Epithelial cell of prostate (primary cell): ENCODE measurements around the gene GINS2.

Experiments used
- DNase-seq: peaks from one replicate; pipeline ENCODE4 v3.0.0-alpha.2; 2011; ENCODE audit warnings: low read depth, low spot score
- H3K27ac ChIP-seq: fragments of 450-650 bp; 2 replicates; pipeline ENCODE4 v1.5.1; 2017; ENCODE audit warnings: mild to moderate bottlenecking

The GINS2 gene

DNA sequence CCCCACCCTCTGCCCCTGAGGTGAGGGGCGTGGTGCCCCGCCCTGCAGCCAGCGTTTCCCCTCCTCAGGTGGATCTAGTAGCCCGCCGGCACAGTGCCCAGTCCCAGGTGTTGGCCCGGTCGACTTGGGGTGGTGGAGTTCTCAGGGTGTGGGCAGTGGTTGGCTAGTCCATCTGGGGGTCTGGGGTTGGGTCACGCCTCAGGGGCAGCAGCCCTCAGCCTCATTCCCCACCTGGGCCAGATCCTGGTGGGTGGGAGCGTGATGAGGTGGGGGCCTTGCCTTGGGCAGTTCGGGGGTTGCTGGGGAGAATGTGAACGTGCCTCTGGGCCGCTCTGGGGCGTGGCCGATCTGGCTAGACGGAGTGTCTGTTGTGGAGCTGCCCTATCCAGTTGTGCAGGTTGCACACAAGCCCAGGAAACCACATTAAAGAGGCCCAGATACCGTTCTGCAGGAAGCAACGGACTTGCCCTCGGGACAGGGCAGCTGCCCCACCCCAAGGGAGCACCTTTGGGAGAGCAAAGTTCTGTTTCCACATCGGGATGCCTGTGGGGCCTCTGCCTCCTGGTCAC, 43.6 kb downstream of the GINS2 start:
- H3K27ac ChIP-seq, result no peak overlapping the region
- DNase-seq, result peak; percentile 65

DNA sequence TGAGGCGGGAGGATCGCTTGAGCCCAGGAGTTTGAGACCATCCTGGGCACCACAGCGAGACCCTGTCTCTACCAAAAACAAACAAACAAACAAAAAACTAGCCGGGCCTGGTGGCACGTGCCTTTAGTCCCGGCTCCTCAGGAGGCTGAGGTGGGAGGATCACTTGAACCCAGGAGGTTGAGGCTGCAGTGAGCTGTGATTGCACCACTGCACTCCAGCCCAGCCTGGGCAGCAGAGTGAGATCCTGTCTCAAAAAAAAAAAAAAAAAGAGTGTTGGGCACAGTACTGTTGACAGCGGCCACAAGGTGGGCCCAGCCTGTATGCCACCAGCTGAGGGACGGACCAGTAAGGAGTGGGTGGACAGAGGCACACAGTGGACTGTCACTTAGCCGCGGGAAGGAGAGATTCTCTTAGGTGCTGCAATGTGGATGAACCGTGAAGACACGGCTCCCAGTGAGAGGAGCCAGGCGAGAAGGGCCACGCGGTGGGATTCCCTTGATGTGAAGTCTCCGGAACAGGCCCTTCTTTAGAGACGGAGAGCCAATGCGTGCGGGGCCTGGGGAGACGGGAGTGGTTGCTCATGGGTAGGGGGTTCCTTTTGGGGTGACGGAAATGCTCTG, 44.6 kb downstream of the GINS2 start:
- no peak for DNase-seq
- no peak overlapping the region for H3K27ac ChIP-seq

- DNase-seq, result no peak
- H3K27ac ChIP-seq, result no peak overlapping the region
Observed at GRCh38 chr16:85643631-85644030, 45.1 kb downstream of the GINS2 start.

DNA sequence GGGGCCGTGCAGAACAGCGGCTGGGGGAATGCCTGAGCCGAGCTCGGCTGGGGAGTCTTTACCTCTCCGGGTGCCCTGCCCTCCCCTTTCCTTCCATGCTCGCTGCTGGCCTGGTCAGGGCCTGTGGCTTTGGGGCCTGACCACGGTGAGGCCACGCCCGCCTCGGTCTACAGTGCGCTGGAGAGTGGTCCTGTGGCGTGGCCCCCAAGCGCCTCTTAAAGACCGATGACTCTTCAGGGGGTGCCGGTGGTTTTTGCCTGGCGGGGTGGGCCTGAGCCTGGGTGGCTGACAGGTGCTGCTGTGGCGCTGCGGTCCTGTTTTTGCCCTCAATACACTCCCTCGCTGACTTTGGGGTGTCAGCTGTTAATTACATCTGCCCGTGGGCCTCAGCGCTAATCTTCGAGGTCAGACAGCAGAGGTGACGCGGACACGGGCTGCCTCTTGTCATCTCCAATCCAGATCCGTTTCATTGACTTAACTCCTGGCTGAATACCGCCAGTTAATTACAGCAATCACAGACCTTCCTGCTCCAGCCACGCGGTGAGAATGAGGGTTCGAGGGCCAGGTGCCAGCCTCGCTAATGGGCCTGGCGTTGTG, 45.9 kb downstream of the GINS2 start:
- no peak for DNase-seq
- no peak overlapping the region for H3K27ac ChIP-seq

- no peak for DNase-seq
- no peak overlapping the region for H3K27ac ChIP-seq
Observed at GRCh38 chr16:85641776-85642176, 47.0 kb downstream of the GINS2 start.

GRCh38 chr16:85641305-85641704, 47.4 kb downstream of the GINS2 start:
- H3K27ac ChIP-seq, result no peak overlapping the region
- DNase-seq, result no peak

- no peak for DNase-seq
- no peak overlapping the region for H3K27ac ChIP-seq
Observed at GRCh38 chr16:85640585-85640984, 48.2 kb downstream of the GINS2 start.

DNA sequence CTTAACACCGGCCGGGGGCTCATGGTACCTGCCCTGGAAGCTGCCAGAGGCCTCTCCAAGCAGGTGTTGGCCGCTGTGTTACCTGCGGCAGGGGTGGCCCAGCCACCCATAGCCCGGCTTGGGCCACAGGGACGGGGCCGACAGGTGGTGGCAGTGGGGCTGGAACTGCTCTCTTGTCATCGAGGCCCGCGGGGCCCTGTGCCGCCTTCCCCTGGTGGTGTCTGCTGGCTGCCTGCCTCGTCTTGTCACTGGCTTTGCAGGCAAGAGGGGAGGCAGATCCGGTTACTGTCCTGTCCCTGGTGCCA, 48.5 kb downstream of the GINS2 start:
- no peak for DNase-seq

DNA sequence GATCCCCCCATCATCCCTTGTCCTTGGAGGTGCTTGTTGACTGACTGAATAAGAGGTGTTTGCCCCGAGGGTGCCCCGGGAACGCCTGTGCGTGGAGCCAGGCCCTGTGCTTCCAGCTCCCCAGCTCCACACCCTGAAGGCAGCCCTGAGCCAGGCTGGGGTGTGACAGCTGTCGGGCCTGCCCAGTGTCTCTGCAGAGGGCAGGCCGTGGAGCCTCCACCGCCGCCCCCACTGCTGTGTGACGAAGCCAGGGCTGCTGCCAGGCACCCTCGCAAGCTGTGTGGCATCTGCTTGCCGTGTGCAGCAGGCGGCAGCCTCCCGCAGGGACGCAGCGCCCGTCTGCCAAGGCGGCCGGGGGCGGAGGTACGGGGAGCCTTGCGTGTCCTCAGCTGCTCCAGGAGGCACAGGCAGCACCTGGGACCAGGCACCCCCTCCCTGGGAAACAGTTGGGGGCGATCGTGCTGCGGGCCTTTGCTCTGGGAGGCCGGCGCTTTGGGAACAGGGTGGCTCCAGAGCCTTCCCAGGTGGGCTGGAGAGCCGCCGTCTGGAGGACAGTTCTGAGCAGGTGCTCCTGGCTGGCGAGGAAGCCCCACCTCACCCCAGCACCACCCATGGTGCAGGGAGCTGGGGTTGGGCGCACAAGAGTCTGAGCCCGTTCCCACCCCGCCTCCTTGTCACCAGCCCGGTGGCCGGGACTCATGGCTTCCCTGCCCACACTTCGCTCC, 49.1 kb downstream of the GINS2 start:
- H3K27ac ChIP-seq, result no peak overlapping the region
- no peak for DNase-seq

More for the DNA sequence above, 48.5 kb downstream of the GINS2 start:
- no peak overlapping the region for H3K27ac ChIP-seq

- no peak overlapping the region for H3K27ac ChIP-seq
- no peak for DNase-seq
Observed at GRCh38 chr16:85638695-85639409, 49.9 kb downstream of the GINS2 start.

GRCh38 chr16:85637808-85638647, 50.7 kb downstream of the GINS2 start:
- no peak for DNase-seq
- no peak overlapping the region for H3K27ac ChIP-seq

DNA sequence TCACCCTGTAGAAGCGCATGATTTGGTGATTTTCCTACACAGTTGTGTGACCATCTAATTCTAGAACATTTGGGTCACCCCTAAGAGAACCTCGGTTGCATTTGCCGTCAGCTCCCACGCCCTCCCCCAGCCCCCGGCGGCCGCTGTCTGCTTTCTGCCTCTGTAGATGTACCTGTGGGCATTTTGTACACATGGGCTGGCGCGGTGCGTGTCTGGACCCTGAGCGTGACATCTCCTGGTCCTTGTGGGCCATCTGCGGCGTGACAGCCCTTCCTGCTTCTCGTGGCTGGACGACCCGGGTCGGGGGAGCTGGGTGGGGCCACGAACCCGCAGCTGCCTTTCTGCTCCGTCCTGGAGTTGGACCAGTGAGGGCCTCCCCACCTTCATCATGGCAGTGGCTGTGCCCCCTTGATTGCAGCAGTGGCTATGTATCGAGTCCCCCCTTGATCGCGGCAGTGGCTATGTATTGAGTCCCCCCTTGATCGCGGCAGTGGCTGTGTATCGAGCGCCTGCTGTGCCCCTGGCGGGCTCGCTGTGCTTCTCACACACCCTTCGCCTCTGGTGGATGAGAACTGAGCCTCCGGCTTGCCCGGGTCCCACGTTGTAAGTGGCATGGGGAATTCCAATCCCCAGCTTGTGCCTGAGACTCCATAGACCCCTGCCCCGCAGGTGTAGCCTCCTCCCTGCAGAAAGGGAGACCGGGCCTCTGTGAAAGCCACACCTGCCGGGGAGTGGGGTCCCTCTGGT, 51.5 kb downstream of the GINS2 start:
- no peak for DNase-seq
- H3K27ac ChIP-seq, result no peak overlapping the region

DNA sequence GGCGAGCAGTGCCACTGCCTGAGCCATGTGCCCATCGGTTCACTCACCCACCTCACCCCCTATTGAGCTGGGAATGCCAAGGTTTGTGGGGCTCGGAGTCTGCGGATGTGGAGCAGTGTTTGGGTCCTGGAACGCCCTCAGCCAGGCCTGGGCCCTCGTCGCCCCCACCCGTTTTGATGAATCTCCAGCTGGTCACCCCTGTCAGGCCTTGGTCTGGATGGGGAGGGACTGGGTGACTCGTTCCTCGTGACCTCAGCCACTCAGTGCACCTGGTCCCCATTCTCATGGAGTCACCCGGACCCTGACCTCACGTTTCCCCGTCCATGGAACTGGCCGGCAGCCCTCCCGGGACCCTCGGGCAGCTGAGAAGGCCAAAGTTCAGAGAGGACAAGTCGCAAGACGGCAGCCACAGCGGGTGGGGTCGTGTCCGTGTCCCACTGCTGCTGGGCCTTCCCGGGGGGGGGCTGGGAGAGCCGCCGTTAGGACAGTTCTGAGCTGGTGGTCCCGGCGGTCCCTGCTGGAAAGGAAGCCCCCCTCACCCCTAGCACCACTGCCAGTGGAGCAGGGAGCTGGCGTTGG, 52.4 kb downstream of the GINS2 start:
- no peak for DNase-seq
- H3K27ac ChIP-seq, result no peak overlapping the region

GRCh38 chr16:85635545-85636140, 53.1 kb downstream of the GINS2 start:
- peak overlapping the region; percentile 21 for H3K27ac ChIP-seq
- no peak for DNase-seq

DNA sequence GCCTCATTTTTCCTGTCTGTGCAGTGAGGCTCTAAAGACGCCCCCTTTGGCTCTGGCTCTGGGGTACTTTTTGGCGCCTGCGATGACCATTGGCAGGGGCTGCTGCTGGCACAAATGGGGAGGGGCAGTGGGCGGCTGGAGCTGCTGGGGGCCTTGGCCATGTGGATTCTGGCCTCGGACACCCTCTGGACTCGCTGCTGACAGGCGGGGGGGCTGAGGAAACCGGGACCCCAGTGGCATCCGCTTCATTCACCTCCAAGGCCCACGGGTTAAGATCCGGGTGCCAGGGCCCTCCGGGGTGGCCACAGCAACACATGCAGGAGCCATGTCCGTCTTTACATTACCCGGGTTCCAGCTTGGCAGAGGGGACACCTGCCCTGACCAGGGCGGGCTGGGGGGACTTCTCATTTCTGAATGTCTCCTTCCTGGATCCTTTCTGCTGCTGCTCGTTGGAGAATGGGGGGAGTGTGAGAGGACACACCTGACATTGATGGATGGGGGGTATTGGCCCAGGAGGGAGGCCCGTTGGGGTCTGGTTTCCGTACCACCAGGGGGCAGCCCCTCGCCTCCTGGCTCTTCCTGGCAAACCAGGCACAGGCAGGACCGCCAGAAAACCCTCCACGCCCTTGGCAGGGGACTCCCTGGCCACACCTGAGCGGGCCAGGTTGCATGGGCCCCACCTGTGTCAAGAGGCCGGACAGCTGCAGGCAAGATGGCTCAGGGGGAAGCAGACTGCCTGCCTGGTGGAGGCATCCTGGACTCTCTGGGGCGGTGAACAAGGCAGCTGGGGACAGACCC, 53.8 kb downstream of the GINS2 start:
- no peak for DNase-seq
- peak overlapping the region; percentile 21 for H3K27ac ChIP-seq

DNA sequence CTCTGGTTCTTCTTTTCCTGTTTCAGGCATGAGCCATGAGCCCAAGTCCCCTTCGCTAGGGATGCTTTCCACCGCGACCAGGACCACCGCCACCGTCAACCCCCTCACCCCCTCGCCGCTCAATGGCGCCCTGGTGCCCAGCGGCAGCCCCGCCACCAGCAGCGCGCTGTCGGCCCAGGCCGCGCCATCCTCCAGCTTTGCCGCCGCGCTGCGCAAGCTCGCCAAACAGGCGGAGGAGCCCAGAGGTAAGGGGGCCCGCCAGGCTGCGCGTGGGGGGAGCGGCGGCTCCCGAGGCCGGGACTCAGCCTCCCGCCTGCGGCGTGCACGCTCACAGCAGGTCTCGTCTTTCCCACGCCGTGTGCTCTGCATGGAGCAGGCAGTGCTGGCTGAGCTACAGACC, 54.9 kb downstream of the GINS2 start:
- no peak overlapping the region for H3K27ac ChIP-seq
- no peak for DNase-seq

- H3K27ac ChIP-seq, result no peak overlapping the region
- no peak for DNase-seq
Observed at GRCh38 chr16:85633438-85633743, 55.4 kb downstream of the GINS2 start.
